Right ventricle myocardium superior (tissue), 1 donor: Measurements from ENCODE around the gene ZNF581. TPM values are rescaled to one million over a fixed set of nuclear protein-coding genes. Genes with fewer than 3 reads are reported as not detected.
A peak's percentile ranks its signal among the peaks of the same experiment; 100 is the strongest.

Experiments
- ATAC-seq: fragments of 200-7000 bp; cut with Tn5 transposase; one replicate; pipeline ENCODE4 v1.9.1; 2020; ENCODE audit warnings: mild to moderate bottlenecking; ENCODE audit not compliant: poor library complexity
- DNase-seq: peaks from one replicate; pipeline ENCODE4 v3.0.0-alpha.2; 2020
- intact Hi-C: fragments of 100-400 bp; cut with DNase I; formaldehyde crosslinking; loops from one replicate; pipeline ENCODE4 v1.11.2; 2022
- total RNA-seq: library from RNA; stranded (reverse); fragmentation: NEBNext Ultra II Directional; extraction: Animal tissue kit (Norgen Biotek cat#: 25700); gene quantifications from one replicate; pipeline ENCODE4 v1.2.1, GENCODE V29; 2021
- donor health status: DM: no; HTN: yes; CAD: no; lungs with severe emphysema.

Gene ZNF581
- total RNA-seq, 1 donor from 2014 or later = 7.1 TPM

DNA sequence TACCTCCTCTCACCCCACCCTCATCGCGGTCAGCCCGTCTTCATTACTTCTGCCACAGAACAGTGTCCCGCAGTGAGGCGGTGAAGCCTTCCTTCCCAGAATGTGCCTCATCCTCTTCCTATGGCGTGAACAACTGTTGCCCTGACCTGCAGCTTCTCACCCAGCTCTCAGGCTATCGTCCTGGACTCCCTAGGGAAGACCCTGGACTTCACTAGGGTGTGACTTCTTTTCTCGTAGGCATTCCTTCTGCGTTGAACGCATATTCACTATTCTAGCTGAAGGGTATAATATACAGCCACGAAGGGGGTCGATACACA is 37.0 kb upstream of the ZNF581 start:
- DNase-seq = no peak
- intact Hi-C loops = loop anchor here (5.0 kb wide), 1 partner anchor 89 kb away; no protein-coding TSS in a partner anchor
- ATAC-seq = no peak

DNA sequence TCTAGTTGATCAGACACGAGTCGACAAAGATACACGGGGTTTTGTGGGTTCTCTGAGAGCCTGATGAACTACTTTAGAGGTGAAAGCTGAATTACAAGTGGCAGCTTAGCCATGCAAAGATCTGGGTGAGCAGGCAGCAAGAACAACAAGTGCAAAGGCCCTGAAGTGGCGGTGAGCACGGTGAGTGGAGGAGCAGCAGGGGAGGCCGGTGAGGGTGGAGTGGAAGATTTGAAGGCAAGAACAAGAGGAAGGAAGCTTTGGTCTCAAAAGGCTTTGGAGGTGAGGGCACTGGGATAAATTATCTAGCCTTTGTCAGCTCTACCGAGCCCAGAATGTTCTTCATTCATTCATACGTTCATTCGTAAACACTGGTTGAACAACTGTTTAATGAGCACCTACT is 36.6 kb upstream of the ZNF581 start:
- ATAC-seq = no peak
- intact Hi-C loops = loop anchor here (5.0 kb wide), 1 partner anchor 90 kb away; no protein-coding TSS in a partner anchor
- no peak for DNase-seq

- intact Hi-C loops = loop anchor here (5.0 kb wide), 1 partner anchor 92 kb away; no protein-coding TSS in a partner anchor
- ATAC-seq (no peak), DNase-seq (no peak)
Measured at GRCh38 chr19:55609326-55609725, 34.1 kb upstream of the ZNF581 start.

- DNase-seq = no peak
- ATAC-seq = peak; percentile 79
Measured at GRCh38 chr19:55611300-55611982, 32.0 kb upstream of the ZNF581 start.

DNA sequence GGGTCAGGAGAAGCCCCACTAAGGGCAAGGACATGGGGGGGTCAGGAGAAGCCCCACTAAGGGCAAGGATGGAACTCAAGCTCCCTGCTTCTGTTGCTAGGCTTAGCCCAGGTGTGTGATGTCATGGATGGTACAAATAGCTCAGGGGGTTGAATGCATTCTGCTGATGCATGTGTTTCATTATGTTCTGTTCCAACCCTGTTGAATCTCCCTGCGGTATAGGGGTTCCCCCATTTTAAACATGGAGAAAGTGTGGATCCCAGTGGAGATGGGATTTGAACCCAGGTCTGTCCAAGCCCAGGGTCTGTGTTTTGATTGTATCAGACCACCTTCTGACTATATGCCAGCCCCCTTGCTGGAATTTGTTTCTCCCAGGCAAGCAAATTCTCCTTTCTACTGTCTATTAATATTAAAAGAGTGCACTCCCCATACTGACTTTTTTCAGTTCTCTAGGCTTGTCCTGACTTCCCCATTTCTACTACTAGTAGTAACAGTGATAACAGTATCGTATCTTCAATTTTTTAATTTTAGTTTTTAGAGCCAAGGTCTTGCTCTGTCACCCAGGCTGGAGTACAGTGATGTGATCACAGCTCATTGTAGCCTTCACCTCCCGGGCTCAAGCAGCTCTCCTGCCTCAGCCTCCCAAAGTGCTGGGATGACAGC is 31.3 kb upstream of the ZNF581 start:
- ATAC-seq (peak; percentile 32), DNase-seq (no peak)
- intact Hi-C loops = no loop called here

More at GRCh38 chr19:55611300-55611982, 32.0 kb upstream of the ZNF581 start:
- intact Hi-C loops = no loop called here

- no peak for DNase-seq
- intact Hi-C loops = no loop called here
- no peak for ATAC-seq
Measured at GRCh38 chr19:55613396-55613795, 30.1 kb upstream of the ZNF581 start.

DNA sequence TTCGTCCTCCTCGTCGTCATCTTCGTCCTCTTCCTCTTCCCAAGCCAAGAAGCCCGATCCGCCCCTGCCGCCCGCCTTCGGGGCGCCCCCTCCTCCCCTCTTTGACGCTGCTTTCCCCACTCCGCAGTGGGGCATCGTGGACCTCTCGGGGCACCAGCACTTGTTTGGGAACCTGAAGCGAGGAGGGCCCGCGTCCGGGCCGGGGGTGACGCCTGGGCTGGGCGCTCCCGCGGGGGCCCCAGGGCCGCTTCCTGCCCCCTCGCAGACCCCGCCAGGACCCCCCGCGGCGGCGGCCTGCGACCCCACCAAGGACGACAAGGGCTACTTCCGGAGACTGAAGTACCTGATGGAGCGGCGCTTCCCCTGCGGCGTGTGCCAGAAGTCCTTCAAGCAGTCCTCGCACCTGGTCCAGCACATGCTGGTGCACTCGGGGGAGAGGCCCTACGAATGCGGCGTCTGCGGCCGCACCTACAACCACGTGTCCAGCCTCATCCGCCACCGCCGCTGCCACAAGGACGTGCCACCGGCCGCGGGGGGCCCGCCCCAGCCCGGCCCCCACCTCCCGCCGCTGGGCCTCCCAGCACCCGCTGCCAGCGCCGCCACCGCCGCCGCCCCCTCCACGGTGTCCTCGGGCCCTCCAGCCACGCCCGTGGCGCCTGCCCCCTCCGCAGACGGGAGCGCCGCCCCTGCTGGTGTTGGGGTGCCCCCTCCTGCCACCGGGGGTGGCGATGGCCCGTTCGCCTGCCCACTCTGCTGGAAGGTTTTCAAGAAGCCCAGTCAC is 29.3 kb upstream of the ZNF581 start:
- DNase-seq = no peak
- ATAC-seq = no peak
- intact Hi-C loops = no loop called here

- DNase-seq (no peak), ATAC-seq (no peak)
- intact Hi-C loops = no loop called here
Measured at GRCh38 chr19:55614711-55615542, 28.5 kb upstream of the ZNF581 start.

GRCh38 chr19:55615543-55616394 is 27.7 kb upstream of the ZNF581 start:
- ATAC-seq (no peak), DNase-seq (no peak)
- intact Hi-C loops = no loop called here

GRCh38 chr19:55616395-55616875 is 27.0 kb upstream of the ZNF581 start:
- no peak for DNase-seq
- intact Hi-C loops = no loop called here
- ATAC-seq = no peak

DNA sequence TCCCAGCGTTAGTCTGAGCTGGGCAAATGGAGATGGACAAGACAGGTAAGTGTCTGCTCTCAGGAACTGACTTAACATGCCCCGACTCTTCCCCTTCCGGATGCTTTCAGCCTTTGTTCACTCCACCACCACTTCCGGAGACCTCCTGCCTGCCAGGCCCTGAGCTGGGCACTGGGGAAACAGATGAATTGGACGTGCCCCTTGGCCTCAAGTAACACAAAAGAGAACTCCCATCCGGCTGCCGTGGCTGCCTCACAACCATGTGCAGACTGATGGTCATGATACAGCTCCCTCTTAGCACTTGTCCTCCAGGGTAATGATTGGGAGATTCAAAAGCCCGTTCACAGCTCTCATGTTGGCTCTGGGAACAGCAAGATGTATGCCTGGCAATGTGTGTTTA is 26.0 kb upstream of the ZNF581 start:
- intact Hi-C loops = no loop called here
- DNase-seq (no peak), ATAC-seq (no peak)

GRCh38 chr19:55618426-55618825 is 25.0 kb upstream of the ZNF581 start:
- intact Hi-C loops = no loop called here
- ATAC-seq = no peak
- no peak for DNase-seq

- intact Hi-C loops = no loop called here
- ATAC-seq = no peak
- no peak for DNase-seq
Measured at GRCh38 chr19:55619286-55619685, 24.2 kb upstream of the ZNF581 start.

DNA sequence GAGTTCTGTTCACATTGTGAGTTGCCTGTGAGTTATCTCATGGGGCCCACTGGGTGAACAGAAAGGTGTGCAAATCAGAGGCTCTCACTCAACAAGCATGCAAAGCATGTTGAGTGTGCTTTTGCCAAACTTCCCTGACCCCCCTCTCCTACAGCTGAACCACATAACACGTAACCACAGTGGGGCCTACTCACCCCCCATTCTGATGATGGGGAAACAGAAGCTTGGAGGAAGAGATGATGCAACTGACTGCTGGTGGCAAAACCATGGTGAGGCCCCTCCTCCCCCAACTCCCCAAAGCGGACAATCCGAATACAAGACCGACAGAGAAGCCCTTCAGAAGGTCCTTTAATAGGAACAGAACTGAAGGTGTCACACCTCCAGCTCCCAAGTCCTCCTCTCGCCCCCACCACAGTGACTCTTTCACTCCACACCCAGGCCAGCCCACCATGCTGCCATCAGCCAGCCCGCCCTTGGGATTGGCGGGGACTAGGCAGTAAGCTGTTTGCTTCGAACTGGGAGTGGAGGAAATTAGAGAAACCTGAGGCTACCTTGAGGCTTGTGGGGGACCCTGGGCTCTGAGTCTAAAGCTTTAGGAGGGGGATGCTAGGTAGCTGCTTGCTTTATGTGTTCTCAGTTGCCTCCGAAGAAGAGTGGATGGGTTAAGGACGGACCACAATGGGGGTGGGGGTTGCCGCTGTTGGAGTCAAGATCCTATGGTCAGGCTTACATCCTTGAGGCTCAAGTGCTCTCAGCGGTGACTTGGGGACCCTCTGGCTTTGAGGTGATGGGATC is 22.8 kb upstream of the ZNF581 start:
- intact Hi-C loops = loop anchor here (5.0 kb wide), 1 partner anchor 103 kb away; no protein-coding TSS in a partner anchor
- ATAC-seq = no peak
- DNase-seq = no peak

GRCh38 chr19:55621205-55621672 is 22.2 kb upstream of the ZNF581 start:
- no peak for ATAC-seq

DNA sequence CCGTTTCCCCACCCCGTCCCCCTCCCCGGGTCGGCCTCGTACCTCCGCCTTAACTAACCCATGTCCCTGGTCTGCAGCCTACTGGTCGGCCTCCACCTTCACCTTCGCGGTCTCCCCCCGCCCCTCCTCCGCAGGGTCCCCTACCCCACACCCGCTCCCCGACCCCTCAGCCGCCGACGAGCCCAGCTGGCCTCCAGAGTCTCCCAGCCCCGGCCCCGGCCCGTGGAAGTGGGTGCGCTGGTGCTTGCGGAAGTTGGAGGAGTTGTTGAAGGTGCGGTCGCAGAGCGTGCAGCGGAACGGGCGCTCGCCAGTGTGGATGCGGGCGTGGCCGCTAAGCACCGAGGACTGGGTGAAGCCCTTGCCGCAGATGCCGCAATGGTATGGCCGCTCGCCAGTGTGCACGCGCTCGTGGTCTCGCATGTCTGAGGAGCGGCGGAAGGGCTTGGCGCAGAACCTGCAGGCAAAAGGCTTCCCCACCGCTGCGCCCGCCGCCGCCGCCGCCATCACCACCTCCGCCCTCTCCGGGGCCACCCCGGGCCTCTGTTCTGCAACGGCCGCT is 21.7 kb upstream of the ZNF581 start:
- no peak for ATAC-seq
- intact Hi-C loops = loop anchor here (5.0 kb wide), 1 partner anchor 104 kb away; no protein-coding TSS in a partner anchor
- no peak for DNase-seq

More at GRCh38 chr19:55621205-55621672, 22.2 kb upstream of the ZNF581 start:
- intact Hi-C loops = loop anchor here (5.0 kb wide), 1 partner anchor 104 kb away; no protein-coding TSS in a partner anchor
- no peak for DNase-seq
